NCI-H1048 (cell line): ENCODE measurements around the gene GPRIN1.
"Not testable (repeated sequence)": the region's sequence is repeated elsewhere in the genome, so short reads cannot be mapped to it uniquely, and the experiment has no call there.

ENCODE experiments used
- DNase-seq: peaks from one replicate; lab custom pipeline; 2025; lab: John Stamatoyannopoulos, UW

The GPRIN1 gene

GRCh38 chr5:176574297-176574591 is 35.7 kb downstream of the GPRIN1 start:
- DNase-seq: no peak

DNA sequence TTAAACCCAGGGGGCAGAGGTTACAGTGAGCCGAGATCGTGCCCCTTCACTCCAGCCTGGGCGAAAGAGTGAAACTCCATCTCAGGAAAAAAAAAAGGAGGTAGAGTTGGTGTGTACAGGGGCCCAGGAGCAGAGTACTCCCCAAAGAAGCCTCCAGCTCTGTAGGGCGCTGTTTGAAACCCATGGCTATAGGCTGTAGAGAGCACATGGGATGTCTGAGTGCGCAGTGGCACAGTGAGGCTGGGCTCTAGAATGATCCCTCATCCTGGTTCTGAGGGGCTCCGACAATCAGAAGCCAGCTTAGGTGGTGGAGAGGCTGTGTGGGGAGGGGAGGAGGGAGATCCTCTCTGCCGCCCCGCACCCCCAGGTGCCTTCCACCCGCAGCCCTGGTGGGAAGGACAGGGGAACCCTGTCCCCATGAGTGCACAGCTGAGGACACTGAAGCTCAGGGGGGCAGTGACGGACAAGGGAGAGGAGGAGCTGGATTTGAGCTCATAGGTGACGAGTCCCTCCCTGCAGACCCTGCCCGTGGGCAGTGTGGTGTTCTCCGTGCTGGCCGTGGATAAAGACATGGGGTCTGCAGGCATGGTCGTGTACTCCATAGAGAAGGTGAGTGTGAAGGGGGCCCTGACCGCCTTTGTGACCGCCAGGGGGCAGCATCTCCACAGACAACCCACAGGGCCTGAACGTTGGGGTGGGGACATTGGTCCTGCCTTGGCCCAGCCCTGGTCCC is 36.2 kb downstream of the GPRIN1 start:
- no peak for DNase-seq

DNA sequence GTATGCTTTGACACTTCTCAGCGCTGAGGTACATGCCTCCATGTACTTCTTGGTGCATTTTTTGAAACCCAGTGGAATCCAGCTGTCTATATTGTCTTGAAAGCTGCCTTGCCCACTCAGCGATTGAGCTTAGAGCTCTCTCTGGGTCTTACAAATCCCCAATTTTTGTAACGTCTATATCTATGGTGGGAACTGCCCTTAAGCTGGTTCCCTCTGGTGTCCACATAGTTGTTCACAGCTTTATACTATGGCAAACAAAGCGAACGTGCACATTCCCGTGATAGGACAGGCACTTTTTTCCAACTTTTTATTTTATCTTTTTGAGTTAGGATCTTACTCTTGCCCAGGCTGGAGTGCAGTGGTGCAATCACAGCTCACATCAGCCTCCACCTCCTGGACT is 39.9 kb downstream of the GPRIN1 start:
- no peak for DNase-seq

- DNase-seq: no peak
Observed at GRCh38 chr5:176568657-176569056, 41.3 kb downstream of the GPRIN1 start.

- no peak for DNase-seq
Observed at GRCh38 chr5:176565760-176566288, 44.1 kb downstream of the GPRIN1 start.

- DNase-seq: no peak
Observed at GRCh38 chr5:176564002-176564401, 46.0 kb downstream of the GPRIN1 start.

DNA sequence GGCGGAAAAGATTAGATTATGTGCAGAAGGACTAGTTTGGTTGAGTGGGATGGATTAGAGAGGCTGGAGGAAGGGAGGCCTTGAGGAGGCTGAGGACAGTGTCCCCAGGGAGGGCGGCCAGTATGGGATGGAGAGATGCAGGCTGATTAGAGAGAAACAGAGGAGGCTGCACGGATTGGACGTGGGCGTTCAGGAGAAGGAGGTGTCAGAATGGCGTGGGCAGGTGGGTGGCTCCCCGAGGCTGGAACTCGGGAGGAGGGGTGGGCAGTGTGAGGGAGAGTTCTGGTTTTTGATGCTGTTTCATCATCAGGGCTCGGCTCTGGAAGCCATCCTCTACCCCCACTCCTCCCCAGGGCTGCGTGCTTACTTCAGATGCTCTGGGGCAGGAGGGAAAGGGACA is 47.8 kb downstream of the GPRIN1 start:
- no peak for DNase-seq

GRCh38 chr5:176561259-176561658 is 48.7 kb downstream of the GPRIN1 start:
- no peak for DNase-seq

DNA sequence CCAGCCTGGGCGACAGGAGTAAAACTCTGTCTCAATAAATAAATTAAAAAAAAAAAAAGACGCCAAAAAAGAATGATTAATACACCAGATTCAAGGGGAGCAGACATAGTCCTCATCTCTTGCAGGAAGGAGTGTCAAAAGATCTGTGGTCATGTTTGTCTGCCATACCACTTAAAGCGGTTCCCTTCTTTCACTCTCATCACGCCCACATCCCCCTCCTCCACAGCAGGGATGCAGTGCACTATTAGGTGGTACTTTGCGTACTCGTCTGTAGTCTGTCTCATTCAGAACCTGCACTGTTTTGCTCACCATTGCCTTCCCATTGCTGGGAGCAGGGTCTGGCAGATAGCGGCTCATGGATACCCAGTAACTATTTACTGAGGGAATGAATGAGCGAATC is 49.6 kb downstream of the GPRIN1 start:
- DNase-seq: no peak

- DNase-seq: no peak
Observed at GRCh38 chr5:176559683-176560082, 50.3 kb downstream of the GPRIN1 start.

DNA sequence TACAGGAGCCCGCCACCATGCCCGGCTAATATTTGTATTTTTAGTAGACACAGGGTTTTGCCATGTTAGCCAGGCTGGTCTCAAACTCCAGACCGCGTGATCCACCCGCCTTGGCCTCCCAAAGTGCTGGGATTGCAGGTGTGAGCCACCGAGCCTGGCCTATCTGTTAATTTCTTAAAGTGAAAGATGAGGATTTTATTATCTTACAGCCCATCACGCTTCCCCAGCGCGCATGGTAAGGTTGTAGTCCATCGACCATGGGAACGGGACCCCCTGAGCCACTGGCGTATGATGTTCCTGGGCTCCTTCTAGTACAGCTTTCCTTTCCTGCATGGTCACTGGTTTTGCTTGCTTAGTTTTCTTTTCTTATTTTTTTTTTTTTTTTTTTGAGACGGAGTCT is 52.1 kb downstream of the GPRIN1 start:
- DNase-seq: no peak

DNA sequence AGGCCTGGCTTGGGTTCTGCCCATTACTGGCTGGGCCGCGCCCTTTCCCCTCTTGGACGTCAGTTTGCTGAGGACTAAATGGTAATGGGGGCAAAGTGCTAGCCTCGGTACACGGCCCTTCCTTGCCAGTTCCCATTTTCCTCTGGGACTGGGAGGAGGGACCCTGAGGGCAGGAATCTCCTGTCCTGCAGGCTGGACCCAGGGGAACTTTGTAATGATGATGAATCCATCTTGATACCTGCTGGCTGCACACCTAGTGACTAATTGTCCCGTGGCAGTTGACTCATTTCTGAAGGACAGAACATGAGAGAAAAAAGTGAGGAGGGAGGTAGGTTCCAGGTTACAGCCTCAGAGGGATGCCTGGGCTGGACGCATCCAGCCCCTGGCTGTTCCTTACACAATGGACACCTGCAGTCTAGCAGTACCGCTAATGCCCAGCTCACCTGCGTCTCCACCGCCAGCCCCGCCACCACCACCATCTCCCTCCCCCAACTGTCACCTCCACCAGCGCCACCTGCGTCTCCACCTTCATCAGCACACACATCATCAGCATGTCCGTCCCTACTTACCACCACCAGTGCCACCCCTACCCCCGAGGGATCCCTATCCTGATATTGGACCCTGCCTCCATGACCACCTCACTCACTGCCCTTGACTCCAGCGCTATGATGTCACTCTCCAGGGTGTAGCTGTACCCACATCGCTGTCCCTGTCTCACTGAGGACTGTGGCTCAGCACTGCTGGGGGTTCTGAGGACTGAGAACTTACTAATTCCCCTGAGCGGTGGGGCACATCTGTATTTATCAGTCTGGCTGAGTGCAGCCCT is 56.5 kb downstream of the GPRIN1 start:
- DNase-seq: no peak

GRCh38 chr5:176552332-176552869 is 57.6 kb downstream of the GPRIN1 start:
- DNase-seq: no peak

DNA sequence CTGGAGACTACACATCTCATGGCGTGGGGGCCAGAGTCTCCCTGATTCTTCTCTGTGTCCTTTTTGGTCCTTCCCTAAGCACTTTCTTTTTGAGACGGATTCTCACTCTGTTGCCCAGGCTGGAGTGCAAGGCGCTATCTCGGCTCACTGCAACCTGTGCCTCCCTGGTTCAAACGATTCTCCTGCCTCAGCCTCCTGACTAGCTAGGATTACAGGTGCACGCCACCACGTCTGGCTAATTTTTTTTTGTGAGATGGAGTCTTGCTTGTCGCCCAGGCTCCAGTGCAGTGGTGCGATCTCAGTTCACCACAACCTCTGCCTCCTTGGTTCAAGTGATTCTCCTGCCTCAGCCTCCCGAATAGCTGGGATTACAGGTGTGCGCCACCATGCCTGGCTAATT is 59.0 kb downstream of the GPRIN1 start:
- not testable (repeated sequence) for DNase-seq

GRCh38 chr5:176550275-176550831 is 59.6 kb downstream of the GPRIN1 start:
- DNase-seq: no peak

GRCh38 chr5:176549871-176550270 is 60.1 kb downstream of the GPRIN1 start:
- DNase-seq: no peak

DNA sequence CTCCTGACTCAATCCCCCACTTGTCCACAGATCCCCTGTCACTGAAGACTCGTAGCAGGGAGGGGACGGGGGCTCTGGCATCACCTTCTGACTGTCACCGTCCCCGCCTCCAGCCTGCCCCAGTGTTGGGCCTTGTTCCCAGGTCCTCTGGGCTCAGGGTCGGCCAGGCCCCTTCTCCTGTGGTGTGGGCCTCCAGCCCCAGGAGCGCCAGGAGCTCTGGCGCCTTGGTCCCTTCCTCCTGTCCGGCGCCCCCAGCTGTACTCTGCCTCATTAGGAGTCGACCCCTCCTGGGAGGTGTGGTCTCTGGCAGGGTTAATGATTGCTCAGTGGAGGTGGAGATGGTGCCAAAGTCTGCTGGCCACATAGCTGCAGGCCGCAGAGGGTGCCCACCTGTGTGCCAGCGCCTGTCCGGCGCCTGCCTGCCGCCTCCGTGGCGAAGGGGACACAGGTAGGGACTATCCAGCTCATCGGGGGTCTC is 61.0 kb downstream of the GPRIN1 start, which contains the start of gene CDHR2:
TSS of gene CDHR2 (plus strand) at position 376 of the 478 bp plus-strand sequence. CDS start 16,011 bp downstream, outside the sequence.
- no peak for DNase-seq

- no peak for DNase-seq
Observed at GRCh38 chr5:176547802-176548201, 62.2 kb downstream of the GPRIN1 start.
